Loucy (cell line): ENCODE data around the gene EEFSEC.

Experiments used
- EZH2phosphoT487 ChIP-seq: fragments of 200-600 bp; IDR thresholded peaks from 2 replicates; pipeline ENCODE4 v1.6.1; 2018; ENCODE audit warnings: antibody characterized with exemption, mild to moderate bottlenecking, moderate library complexity, borderline replicate concordance
- TF ChIP-seq, protein P1 (sequence below): fragments of 200-600 bp; sonication (generic); conservative IDR thresholded peaks from 2 replicates; pipeline ENCODE4 v1.5.1; 2014; ENCODE audit warnings: mild to moderate bottlenecking, antibody characterized with exemption, low read length

DNA sequence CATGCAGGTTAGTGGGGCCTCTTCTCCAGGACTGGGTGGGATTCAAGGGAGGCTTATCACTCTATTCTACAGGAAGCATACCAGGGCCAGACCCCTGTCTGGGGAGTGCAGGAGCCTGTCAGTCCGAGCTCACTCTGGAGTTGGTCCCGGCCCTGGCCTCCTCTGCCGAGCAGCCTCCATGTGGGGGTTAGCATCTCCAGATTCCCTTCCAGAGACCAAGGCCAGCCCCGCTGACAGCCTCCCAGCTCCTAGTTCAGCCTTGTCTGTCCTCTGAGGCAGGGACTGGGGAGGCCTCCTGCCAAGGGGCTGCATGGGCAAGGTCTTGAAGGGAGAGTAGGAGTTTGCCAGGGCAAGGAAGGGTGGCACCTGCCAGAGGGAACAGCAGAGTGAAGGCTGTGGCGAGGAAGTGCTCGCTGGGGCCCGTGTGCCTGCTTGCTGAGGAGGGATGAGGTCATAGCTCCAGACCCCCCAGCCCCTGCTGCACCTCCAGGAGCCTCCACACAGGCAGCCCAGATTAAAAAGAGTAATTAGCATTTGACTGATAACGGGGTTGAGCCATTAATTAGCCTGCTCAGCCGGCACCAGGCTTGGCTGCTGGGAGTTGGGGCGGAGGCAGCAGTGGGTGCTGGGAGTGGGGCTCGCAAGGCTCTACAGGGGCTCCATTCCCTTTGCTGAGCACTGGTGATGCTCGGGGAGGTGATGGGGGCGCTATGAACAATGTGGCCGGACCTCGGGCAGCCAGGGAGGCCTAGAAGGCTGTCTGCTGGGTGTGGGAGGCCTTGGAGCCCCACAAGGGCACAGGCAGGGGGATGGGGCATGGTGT, 259.1 kb downstream of the EEFSEC start:
- TF ChIP-seq, protein P1, sequence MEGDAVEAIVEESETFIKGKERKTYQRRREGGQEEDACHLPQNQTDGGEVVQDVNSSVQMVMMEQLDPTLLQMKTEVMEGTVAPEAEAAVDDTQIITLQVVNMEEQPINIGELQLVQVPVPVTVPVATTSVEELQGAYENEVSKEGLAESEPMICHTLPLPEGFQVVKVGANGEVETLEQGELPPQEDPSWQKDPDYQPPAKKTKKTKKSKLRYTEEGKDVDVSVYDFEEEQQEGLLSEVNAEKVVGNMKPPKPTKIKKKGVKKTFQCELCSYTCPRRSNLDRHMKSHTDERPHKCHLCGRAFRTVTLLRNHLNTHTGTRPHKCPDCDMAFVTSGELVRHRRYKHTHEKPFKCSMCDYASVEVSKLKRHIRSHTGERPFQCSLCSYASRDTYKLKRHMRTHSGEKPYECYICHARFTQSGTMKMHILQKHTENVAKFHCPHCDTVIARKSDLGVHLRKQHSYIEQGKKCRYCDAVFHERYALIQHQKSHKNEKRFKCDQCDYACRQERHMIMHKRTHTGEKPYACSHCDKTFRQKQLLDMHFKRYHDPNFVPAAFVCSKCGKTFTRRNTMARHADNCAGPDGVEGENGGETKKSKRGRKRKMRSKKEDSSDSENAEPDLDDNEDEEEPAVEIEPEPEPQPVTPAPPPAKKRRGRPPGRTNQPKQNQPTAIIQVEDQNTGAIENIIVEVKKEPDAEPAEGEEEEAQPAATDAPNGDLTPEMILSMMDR: no peak
- no peak for TF ChIP-seq EZH2phosphoT487
